NCI-H748 (cell line): ENCODE results near the gene BCAP31.
"Not testable (repeated sequence)": the region's sequence is repeated elsewhere in the genome, so short reads cannot be mapped to it uniquely, and the experiment has no call there.

Experiments
- DNase-seq: peaks from one replicate; lab custom pipeline; 2025; ENCODE audit not compliant: unreplicated experiment; lab: John Stamatoyannopoulos, UW

BCAP31 gene

DNA sequence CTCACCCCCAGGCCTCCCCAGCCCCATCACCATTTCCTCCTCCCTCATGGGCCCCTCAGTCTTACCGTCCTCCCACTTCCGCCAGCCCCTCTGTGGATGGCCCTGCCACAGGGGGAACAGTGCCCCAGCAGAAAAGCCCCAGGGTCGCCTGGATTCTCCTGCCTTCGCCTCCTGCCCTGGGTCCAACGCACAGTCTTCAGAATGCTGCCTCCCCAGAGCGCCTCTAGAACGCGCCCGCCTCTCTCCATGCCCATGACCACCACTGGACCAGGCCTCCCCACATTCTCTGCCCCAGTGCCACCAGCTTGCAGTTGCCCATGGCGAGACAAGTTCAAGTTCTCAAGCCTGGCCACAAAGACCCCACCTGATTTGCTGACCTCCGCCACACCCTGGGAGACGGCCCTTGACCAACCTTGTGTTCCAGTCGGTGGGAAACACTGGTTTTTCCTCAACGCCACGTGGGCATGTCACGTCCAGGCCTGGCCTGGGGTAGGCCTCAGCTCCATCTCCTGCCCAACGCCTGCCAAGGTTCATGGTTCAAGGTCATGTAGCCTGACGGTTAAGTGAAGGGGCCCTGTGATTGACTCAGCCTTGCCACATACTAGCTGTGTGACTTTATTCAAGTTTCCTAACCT, 39.2 kb upstream of the BCAP31 start:
- no peak for DNase-seq

DNA sequence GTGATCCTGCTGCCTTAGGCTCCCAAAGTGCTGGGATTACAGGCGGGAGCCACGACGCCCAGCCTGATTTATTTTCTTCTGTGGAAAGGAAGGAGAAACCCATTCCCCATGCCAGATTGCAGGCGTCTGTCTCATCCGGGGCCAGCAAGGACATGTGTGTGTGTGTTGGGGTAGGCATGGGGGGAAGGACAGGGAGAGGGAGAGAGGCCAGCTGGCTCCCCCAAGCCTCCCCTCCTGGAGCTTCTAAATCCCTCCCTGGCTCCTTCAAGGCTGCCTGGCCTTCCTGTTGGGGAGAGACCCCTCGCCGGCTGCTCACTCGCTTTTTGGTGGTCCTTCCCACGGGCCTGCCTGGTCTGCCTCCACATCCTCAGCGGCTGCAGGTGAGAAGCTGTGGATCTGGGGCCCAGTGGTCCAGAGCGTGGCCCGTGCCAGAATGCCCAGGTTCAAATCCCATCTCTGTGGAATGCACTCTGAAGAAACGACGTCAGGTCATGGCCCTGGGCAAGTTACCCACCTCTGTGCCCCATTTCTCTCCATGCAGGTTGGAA, 38.5 kb upstream of the BCAP31 start:
- DNase-seq: no peak

DNA sequence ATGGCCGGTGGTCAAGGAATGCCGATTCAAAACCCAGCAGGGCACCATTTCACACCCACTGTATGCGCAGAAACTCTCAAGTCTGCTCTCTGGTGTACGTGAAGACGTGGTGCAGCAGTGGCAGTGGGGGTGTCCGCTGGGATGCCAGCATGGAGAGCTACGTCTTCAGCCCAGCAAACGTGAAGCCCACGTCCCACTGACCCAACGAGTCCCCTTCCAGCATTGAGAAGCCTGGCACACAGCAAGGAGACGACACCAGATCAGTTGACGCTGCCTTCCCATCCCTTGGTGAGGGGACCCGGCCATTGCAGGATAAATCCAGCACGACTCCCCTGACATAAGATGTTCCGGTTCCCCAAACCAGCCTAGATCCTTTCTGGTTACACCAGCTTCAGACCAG, 37.7 kb upstream of the BCAP31 start:
- DNase-seq: no peak

DNA sequence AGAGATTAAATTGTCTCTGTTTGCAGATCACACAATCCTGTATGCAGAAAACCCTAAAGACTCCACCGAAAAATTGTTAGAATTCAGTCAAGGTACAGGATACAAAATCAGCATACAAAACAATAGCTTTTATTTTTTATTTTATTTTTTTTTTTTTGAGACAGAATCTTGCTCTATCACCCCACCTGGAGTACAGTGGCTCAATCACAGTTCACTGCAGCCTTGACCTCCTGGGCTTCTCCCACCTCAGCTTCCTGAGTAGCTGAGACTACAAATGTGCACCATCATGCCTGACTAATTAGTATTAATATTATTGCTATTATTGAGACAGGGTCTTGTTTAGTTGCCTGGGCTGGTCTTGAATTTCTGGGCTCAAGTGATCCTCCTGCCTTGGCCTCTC, 30.9 kb upstream of the BCAP31 start:
- no peak for DNase-seq

DNA sequence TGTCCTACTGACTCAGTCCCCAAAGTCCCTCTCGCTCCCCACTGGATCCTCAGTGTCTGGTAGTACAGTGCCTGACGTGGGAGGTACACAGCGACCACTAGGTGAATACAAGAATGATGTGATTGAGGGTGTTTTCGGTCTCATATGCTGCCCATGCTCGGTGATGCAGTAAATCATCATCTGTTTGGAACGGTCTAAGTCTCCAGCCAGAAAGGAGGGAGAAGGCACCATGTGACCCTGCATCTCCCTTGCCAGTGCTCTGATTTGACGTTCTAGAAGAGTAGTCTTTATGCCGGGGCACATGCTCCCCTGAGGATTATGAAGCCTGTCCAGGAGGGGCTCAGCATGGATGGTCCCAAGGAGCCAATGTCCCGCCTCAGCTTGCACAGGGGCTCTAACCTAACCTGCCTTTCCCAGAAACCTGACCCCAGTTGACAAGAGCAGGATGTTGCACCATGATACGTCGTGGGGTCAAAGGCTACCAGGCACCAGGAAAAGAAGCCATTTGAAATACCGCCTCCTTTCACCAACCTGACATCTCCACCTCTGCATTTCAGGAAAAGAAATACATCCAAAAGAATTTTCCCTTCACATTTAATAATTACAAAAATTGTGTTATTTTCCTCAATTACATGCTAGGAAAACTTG, 26.1 kb upstream of the BCAP31 start:
- DNase-seq: no peak

DNA sequence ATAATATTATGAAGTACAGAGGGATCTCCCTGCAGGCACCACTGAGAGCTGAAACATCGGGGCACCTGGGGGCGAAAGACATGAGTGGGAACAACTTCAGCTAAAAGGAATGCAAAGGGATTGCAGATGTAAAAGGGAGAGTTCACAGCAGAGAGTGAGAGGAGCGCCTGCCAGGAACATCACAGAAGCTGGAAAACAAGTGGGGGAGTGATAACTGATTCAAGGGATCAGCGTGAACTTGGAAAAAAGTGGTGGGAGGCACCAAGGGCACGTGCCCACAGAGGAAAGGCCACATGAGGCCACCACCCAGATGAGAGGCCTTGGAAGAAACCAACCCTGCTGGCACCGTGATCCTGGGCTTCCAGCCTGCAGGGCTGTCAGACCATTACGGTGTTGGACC, 24.8 kb upstream of the BCAP31 start:
- DNase-seq: not testable (repeated sequence)

DNA sequence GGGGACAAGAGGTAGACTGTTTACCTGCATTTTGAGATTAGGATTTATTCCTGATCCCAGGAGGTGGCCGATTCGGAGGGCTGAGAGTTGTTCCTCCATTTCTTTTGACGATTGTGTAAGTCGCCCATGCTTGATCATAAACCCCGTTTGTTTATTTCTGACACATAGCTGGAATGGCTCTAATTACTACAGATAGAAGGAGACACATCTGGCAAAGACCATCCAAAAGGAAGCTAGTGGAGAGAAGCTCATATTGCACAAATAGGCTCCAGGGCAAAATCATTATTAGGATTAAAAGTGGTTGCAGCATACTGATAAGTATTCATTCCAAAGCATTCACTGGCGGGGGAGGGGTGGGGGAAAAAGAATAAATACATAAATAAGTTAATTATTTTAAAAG, 22.8 kb upstream of the BCAP31 start:
- DNase-seq: not testable (repeated sequence)

DNA sequence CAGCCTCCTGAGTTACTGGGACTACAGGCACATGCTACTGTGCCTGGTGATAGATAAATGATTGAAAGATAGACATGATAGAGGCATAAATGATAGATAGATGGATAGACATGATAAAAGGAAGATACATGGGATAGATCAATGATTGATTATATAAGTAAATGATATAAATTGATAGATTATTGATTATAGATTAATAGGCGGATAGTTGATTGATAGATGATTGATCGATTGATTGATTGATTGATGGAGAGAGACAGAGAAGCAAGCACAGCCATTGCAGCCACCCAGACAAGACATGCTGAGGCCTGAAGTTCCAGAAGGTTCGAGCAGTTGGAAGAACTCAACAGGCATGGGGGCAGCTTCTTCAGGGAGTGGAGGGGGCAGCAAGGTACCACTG, 22.2 kb upstream of the BCAP31 start:
- DNase-seq: no peak

DNA sequence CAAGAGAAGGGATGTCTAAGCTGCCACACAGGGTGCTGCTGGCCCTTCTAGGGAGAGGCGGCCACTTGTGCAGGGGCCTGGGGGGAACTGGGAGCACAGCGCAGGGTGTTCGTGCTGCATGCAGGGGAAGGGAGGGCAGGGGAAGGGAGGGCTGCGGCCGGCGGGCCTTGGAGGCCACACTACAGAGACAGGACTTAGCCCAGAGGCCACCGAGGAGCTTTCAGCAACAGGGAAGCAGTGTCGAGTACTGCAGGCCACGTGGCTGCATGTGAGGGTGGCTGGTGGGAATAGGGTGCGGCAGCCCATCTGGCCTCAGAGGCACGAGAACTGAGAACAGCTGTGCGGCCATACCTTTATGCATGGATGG, 20.9 kb upstream of the BCAP31 start:
- not testable (repeated sequence) for DNase-seq

DNA sequence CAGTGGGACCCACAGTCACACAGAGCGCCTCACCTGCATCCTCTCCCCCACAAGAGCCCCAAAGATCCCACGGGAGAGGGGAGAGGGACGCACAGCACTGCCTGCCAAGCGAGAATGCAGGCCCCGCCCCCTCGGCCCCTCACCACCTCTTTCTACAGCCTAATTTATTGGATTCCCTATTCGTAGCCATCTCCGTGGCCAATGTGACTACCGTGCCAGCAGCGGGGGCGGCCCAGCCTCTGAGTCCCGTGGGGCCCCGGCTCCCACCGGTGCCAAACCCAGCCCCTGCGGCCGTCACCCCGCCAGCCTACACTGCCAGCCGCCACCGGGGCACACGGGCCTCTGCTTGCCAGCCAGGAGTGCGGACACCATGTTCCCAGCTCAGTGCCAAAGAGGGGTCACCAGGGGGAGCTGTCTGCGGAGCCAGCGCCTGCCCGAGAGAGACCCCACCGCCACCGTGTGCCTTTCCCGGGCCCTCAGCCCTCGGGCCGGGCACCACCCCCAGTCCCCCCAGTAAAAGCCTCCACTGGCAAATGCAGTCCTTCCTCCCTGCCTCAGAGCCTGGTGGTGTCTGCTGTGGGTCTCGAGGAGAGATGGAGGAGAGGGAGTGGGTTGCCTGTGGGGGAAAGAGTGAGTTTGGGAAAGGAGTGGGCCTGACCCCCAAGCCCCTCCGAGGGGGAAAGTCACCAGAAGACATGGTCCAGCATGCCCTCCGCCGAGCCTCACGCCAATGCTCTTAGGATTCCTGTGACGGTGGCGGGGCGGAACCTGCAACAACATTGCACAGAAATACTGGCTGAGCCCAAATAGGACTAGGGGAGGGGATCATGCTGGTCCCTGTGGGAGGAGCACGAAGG, 20.3 kb upstream of the BCAP31 start:
- DNase-seq: peak; percentile 9

DNA sequence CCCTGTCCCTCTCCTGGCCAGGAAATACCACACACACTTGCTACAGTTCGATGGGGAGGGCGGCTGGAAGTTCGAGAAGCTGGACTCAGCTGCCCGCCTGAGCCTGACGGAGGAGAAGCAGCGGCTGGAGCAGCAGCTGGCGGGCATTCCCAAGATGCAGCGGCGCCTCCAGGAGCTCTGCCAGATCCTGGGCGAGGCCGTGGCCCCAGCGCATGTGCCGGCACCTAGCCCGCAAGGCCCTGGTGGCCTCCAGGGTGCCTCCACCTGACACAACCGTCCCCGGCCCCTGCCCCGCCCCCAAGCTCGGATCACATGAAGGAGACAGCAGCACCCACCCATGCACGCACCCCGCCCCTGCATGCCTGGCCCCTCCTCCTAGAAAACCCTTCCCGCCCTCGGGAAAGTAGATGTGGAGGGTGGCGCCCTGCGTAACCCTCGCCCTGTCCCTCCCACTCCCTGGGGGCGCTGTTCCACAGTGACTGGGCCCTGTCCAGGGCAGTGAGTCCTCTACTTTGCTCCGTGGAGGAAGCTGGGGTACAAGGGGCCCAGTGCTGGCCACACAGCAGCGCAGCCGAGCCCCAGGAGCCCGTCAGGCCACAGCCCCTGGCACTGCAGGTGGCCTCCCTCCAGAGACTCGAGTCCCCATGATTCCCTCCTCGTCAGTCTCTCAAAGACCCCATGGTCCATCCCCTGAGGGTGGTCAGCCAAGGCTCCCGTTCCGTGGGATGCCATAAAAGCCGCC, 19.5 kb upstream of the BCAP31 start:
- DNase-seq: not testable (repeated sequence)

DNA sequence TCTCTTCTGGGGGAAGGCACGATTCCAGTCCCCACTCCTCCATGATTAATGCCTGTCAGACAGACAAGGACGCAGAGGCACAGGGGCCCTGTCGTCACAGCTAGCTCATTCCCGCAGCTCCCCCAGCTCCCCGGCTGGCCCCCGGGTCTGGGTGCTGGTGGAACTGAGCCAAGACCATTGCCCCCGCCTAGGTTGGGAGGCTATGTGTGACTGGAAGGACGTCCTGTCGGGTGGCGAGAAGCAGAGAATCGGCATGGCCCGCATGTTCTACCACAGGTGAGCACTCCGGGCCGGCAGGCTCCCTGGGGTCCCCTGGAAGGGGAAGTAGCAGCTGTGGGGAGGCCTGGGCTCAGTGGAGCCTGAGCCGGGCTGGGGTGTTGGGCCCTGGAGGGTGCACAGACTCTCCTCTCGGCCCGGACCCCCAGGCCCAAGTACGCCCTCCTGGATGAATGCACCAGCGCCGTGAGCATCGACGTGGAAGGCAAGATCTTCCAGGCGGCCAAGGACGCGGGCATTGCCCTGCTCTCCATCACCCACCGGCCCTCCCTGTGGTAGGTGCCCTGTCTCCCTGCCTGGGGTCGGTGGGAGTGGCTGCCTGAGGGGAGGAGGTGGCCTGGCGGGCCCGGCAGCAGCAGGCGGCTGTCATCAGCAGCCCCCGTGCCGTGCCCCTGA, 18.7 kb upstream of the BCAP31 start:
- not testable (repeated sequence) for DNase-seq

DNA sequence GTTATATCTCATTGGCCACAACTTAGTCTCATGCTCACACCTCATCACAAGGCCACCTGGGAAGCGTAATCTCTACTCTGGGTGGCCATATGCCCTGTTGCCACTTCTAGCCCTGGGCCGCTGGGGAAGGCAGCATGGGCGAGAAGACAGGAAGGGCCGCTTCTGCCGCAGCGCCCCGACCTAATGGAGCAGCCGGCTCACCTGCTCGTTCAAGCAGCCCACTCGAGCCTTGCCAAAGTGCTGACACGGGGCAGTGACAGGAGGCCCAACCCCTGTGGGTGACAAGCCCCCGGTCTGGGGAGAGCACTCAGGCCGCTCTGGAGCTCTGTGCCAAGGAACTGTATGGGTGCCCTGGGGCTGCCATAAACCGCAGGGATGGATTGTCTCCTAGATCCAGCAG, 17.9 kb upstream of the BCAP31 start:
- not testable (repeated sequence) for DNase-seq

DNA sequence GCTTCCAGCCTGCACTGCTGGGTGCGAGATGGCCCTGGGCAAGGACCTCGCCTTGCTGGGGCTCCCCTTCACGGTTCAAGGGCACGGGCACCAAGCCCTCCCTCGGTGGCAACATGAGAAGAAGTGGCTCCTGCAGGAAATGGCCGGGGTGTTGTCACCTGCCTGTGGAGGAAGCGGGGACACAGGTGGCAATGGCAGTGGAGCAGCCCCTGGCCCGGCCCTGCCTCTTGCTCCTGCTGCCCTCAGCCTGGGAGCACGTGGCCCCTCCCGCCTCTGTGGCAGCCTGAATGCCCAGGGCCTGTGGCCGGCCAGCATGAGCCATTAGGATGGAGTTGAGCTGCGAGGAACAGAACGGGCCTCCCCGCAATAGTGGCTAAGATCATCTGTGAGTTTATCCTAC, 17.3 kb upstream of the BCAP31 start:
- no peak for DNase-seq

DNA sequence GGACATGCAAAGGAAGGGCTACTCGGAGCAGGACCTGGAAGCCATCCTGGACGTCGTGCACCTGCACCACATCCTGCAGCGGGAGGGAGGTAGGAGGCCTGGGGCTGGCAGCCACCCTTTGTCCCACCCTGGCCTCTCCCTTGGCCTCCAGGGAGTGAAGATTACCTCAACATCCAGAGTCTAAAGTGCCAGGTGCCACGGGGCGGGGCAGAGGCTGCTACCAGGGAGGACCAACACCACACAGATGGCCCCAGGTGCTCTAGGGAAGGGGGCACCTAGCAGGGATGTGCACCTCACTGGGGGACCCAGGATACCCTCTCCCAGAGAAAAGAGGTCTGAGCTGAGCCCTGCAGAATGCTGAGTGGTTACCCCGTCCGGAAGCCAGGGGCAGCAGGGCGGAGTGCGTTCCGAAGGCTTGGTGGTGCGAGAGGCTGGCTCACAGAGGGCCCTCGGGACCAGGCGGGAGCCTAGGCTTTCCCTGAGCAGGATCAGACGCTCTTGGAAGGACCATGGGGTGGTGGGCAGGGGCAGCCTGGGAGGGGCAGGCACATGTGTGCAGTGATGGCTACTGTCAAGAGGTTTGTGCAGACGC, 16.5 kb upstream of the BCAP31 start:
- no peak for DNase-seq

DNA sequence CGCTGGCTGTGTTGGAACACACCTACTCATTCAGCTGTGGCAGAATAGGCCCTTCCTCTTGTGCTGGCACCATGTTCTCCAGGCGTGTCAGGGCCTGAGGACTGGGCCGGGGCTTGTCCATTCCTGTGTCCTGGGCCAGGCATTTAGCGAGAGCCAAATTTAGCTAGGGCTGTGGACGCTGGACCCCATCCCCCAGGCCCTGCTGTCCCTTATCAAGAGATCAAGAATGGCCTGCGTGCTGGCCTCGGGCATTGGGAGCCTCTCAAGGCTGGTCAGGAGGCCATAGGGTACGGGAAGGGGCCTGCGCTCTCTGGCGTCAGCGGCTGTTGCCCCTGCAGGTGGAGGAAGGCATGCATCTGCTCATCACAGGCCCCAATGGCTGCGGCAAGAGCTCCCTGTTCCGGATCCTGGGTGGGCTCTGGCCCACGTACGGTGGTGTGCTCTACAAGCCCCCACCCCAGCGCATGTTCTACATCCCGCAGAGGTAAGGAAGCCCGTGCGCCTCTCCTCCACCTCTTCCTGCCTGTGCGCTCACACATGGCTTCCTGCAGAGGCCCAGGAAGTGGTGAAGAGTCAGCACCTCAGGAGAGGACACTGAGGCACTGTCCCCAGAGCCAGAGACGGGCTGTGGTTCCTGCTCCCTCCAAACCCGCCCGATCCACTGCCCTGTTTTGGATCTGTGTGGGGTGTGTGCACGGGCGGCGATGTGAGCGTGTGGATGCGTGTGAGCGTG, 15.7 kb upstream of the BCAP31 start:
- no peak for DNase-seq

DNA sequence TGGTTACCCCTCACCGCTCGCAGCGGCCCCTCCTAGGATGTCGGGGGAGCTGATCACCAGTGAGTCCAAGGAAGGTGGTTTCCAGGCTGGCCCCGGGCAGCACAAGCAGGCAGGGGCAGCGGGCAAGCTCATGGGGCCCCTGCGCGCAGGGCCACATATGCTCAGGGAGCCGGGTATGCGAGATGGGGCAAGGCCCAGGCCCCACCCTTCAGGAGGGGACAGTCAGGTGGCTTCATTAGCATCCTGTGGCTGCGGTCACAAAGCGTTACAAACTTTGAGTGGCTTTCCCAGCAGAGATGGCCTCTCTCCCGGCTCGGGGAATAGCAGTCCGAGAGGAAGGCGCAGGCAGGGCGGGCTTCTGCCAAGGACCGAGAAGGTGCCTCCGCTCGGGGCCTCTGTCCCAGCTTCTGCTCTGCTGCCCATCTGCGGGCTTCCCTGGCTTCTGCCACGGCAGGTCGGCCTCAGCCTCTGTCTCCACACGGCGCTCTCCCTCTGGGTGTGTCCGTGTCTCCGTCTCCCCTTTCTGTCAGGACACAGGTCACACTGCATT, 13.9 kb upstream of the BCAP31 start:
- DNase-seq: no peak

DNA sequence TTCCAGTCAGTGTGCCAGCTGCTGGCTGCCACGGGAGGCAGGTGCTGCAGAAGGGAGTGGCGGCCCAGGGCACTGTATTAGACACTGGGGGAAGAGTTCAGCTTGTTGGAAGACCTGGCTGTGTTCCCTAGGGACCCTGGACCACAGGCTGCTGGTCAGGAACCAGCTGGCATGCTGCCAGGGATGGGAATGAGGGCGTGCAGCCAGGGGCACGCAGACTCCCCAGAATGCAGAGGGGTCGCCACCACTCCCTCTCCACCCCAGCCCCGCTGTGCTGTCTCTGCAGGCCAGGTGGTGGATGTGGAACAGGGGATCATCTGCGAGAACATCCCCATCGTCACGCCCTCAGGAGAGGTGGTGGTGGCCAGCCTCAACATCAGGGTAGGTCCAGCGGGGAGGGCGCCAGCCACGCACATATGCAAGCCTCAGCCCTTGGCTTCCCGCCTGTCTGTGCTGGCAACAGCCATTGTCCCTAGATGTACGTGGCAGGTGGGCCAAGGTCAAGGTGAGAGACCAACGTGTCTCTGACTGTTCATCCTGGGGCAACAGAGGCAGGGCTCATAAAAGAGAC, 12.8 kb upstream of the BCAP31 start:
- DNase-seq: no peak
